GM19238 (cell line): Measurements from ENCODE around the gene EPHB3.
"Not testable (repeated sequence)": the region's sequence is repeated elsewhere in the genome, so short reads cannot be mapped to it uniquely, and the experiment has no call there.

ENCODE experiments used
- DNase-seq: peaks from one replicate; pipeline ENCODE4 v3.0.0; 2011; ENCODE audit warnings: low spot score; ENCODE audit not compliant: insufficient read length

The EPHB3 gene

DNA sequence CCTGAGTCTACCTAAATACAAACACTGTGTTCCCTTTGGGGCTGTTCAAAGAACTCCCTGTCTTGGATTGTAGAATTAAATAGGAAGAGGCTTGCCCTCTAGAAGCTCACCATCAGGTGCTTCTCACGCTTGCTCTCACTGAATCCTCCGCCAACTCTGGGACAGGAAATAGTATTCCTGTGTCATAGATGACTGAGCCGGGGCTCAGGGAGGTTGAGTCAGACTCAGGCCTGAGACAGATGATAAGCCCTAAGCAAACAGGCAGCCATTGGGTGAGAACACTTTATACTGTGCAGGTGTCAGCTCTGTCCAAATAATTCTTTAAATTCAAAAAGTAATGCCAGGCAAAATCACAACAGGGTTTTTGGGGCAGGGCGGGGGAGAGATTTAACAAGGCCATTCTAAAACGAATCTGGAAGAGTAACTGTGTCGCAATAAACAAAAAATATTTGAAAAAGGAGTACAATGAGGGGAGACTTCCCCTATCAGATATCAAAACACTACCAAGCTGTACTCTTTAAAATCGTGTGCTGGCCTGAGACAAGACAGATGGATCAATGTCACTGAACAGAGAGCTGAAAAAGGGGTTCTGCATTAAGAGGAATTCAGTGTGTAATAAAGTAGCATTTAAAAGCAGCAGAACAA is 59.0 kb downstream of the EPHB3 start:
- DNase-seq, result no peak

DNA sequence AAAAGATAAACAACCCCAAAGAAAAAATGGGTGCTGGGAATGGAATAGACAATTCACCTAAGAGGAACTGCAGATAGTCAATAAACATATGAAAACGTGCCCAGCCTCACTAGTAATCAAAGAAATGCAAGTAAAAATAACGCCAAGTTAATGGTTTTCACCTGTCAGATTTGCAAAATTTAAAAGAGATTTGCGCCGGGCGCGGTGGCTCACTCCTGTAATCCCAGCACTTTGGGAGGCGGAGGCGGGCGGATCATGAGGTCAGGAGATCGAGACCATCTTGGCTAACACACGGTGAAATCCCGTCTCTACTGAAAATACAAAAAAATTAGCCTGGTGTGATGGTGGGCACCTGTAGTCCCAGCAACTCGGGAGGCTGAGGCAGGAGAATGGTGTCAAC is 60.6 kb downstream of the EPHB3 start:
- DNase-seq, result not testable (repeated sequence)

DNA sequence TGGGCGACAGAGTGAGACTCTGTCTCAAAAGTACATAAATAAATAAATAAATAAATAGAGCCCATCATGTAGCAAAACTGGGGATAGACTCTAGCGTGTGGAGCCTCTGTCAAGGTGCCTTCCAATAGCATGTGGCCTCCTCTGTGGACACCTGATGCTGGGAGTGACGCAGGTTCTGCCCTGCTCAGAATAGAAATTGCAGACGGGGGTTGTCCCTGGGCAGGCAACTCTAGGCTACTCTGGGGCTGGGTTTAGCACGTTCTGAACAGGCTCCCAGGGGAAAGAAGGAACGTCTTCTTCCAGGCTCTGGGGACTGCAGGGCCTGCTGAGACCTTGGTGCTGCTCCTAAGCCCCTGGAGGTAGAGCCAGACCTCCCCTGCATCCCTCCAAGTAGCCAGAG is 65.3 kb downstream of the EPHB3 start:
- DNase-seq, result no peak

DNA sequence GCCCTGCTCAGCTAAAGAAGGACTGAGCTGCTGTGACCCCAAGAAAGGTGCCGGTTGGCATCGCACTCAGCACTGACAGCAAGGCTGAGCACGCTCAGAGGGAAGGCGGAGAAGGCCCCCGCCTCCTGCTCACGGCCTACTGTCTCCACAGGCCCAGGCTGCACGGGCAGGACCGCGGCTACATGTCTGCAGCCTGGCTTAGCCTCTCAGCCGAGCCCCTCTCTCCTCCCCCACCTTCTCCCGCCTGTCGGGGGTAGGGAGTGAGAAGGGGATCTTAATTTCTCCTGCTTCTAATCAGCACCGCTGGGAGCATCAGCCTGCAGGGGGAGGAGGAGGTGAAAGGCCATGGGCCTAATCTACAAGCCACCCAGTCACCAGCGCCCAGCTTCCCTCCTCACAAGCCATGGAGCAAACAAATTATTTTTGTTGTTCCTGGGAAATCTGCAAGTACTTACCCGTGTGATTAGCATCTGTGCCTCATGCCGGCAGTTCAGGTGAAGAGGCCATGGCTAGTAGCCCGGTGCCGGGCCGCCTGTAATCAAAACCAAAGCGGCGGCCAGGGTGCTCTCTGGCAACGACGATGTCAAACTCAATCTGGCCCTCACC is 68.1 kb downstream of the EPHB3 start:
- DNase-seq, result no peak

DNA sequence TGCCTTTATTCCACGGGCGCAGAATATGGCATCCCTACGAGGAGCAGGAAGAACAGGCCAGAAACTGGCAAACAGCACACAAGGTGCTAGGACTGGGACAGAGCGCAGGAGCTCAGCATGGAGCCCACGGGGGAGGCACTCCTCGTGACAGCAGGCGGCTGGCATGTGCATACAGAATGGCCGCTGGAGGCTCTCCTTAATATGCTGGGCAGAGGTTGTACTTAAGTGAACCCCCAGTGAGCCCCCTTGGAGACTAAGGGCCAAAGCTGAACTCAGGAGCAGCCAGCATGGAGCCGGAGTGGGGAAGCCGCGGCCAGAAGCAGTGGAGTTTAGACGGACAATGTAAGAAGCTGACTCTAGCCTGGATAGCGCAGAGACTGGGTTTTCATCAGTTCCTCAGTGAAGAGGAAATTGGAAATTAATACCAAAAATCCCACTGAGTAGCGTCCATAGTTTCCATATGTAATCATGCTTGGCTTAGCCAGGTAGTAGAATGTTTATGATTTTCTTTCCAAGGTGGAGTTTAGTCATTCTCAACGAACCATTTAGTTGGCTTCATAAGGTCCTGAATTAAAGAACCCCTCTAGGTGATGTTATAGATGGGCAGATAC is 69.4 kb downstream of the EPHB3 start:
- no peak for DNase-seq

DNA sequence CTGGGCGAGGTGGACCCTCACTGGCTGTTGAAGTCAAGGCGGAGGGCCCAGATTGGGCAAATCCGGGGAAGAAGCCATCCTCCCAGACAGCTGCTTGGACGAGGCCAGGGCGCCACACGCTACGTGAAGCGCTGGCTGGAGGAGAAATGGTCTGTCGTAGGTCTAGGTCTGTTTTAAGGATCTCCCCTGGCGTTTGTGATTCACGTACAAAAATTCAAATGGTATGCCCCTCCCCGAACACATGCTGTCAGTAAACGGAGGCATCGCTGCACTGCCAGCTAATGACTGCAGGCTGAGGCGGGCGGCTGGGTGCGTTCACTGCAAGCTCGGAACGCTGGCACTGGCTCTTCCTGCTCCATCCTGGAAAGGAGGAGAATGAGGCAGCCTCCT is 69.9 kb downstream of the EPHB3 start:
- DNase-seq, result no peak
